GM12864 (cell line): ENCODE data around the gene TRA2B.

Experiments used
- DNase-seq: peaks from one replicate; pipeline ENCODE4 v3.0.0-alpha.2; 2011; ENCODE audit warnings: low read depth
- H3K4me3 ChIP-seq: 2 replicates; pipeline ENCODE4 v1.5.1; 2011; ENCODE audit warnings: mild to moderate bottlenecking, low read depth, low read length, control low read depth
- CTCF ChIP-seq: IDR thresholded peaks from 2 replicates; pipeline ENCODE4 v1.5.1; 2011; ENCODE audit warnings: low read depth, mild to moderate bottlenecking, moderate library complexity, low read length, control low read depth, inconsistent platforms; ENCODE audit errors: missing control alignments

TRA2B gene

GRCh38 chr3:185956244-185956643 lies 18.4 kb upstream of the TRA2B start:
- no peak for DNase-seq
- no peak for TF ChIP-seq CTCF
- H3K4me3 ChIP-seq = no peak overlapping the region

- DNase-seq = no peak
- no peak overlapping the region for H3K4me3 ChIP-seq
- TF ChIP-seq CTCF = no peak
These were observed 16.5 kb upstream of the TRA2B start for GRCh38 chr3:185954366-185954723.

- no peak for DNase-seq
- H3K4me3 ChIP-seq = no peak overlapping the region
- TF ChIP-seq CTCF = no peak
These were observed 12.9 kb upstream of the TRA2B start for GRCh38 chr3:185950728-185951127.

GRCh38 chr3:185949515-185949914 lies 11.7 kb upstream of the TRA2B start:
- no peak overlapping the region for H3K4me3 ChIP-seq
- TF ChIP-seq CTCF = no peak
- DNase-seq = no peak

- DNase-seq = no peak
- no peak for TF ChIP-seq CTCF
- H3K4me3 ChIP-seq = no peak overlapping the region
These were observed 10.5 kb upstream of the TRA2B start for GRCh38 chr3:185948292-185948691.

- no peak overlapping the region for H3K4me3 ChIP-seq
- TF ChIP-seq CTCF = no peak
- no peak for DNase-seq
These were observed 5.9 kb upstream of the TRA2B start for GRCh38 chr3:185943760-185944106.

GRCh38 chr3:185942907-185943759 lies 5.3 kb upstream of the TRA2B start:
- H3K4me3 ChIP-seq = no peak overlapping the region
- DNase-seq = peak; percentile 70
- peak; percentile 100 for TF ChIP-seq CTCF
